Measurements from ENCODE around the gene CEP55.

GRCh38 chr10:93503075-93503474, 6.7 kb downstream of the CEP55 start:
- TF ChIP-seq GATA3 (IDR thresholded peaks at IDR 0.05; ENCODE audit: low read depth, low read length): no peak
- TF ChIP-seq GATA2 (IDR thresholded peaks at IDR 0.05; ENCODE audit: low read depth, low read length): no peak

Data from SH-SY5Y (cell line).